ENCODE results near the gene PLEKHG7. TPM values are rescaled to one million over a fixed set of nuclear protein-coding genes. Genes with fewer than 3 reads are reported as not detected.

Gene PLEKHG7
- total and polyA plus RNA-seq, 4 donors, result 0.08 to 0.28 (median 0.13) TPM

- H3K27ac ChIP-seq (ENCODE audit: low read depth in 1 of 2, low read length in 2 of 2), result no peak overlapping the region
- H3K36me3 ChIP-seq (ENCODE audit: control insufficient read depth in 4 of 4, insufficient read depth in 3 of 4, low read depth in 1 of 4, low read length in 3 of 4), result peaks cover 0 to 15% (median 10%) of the 10 kb centered on the region in 4 donors
- H3K9ac ChIP-seq (ENCODE audit: low read depth in 1 of 2, low read length in 2 of 2), result no peak overlapping the region
- H3K4me3 ChIP-seq (ENCODE audit: low read depth in 1 of 3, low read length in 3 of 3), result no peak overlapping the region
- TF ChIP-seq TAF1 (conservative IDR thresholded peaks at IDR 0.05) (no peak), SP1 (IDR thresholded peaks at IDR 0.05) (no peak), FOXA1 (IDR thresholded peaks at IDR 0.05) (no peak), ATF3 (IDR thresholded peaks at IDR 0.05) (no peak)
- H3K27me3 ChIP-seq (ENCODE audit: control insufficient read depth in 4 of 4, insufficient read depth in 4 of 4, low read length in 3 of 4), result no peaks in the 10 kb centered on the region
- H3K9me3 ChIP-seq (ENCODE audit: control insufficient read depth in 4 of 4, low read length in 3 of 4), result no peaks in the 10 kb centered on the region
- no peaks in the 10 kb centered on the region for H3K4me1 ChIP-seq (ENCODE audit: control insufficient read depth in 4 of 4, insufficient read depth in 4 of 4, low read length in 3 of 4)
- DNase-seq (ENCODE audit: low spot score), result no peak
Measured at GRCh38 chr12:92796650-92797049, 93.9 kb downstream of the PLEKHG7 start.

GRCh38 chr12:92802906-92803305 lies 100.1 kb downstream of the PLEKHG7 start:
- DNase-seq (ENCODE audit: low spot score), result no peak
- Histone ChIP-seq H3K27me3 (ENCODE audit: control insufficient read depth in 4 of 4, insufficient read depth in 4 of 4, low read length in 3 of 4) (no peaks in the 10 kb centered on the region), H3K9me3 (ENCODE audit: control insufficient read depth in 4 of 4, low read length in 3 of 4) (no peaks in the 10 kb centered on the region), H3K4me3 (ENCODE audit: low read depth in 1 of 3, low read length in 3 of 3) (no peak overlapping the region), H3K9ac (ENCODE audit: low read depth in 1 of 2, low read length in 2 of 2) (no peak overlapping the region), H3K36me3 (ENCODE audit: control insufficient read depth in 4 of 4, insufficient read depth in 3 of 4, low read depth in 1 of 4, low read length in 3 of 4) (peaks cover 0 to 18% (median 13%) of the 10 kb centered on the region in 4 donors), H3K4me1 (ENCODE audit: control insufficient read depth in 4 of 4, insufficient read depth in 4 of 4, low read length in 3 of 4) (no peaks in the 10 kb centered on the region), H3K27ac (ENCODE audit: low read depth in 1 of 2, low read length in 2 of 2) (no peak overlapping the region)
- TF ChIP-seq ZBTB33 (IDR thresholded peaks at IDR 0.05) (no peak), SP1 (IDR thresholded peaks at IDR 0.05) (no peak), ATF3 (IDR thresholded peaks at IDR 0.05) (no peak), REST (IDR thresholded peaks at IDR 0.05) (no peak), EGR1 (IDR thresholded peaks at IDR 0.05; ENCODE audit: low read depth in 2 of 2) (no peak)
- WGBS, result 95% methylated on average over 3 of the region's 3 CpGs

- no peak for DNase-seq (ENCODE audit: low spot score)
- WGBS, result 98% methylated on average over 1 of the region's 1 CpG
- H3K36me3 ChIP-seq (ENCODE audit: control insufficient read depth in 4 of 4, insufficient read depth in 3 of 4, low read depth in 1 of 4, low read length in 3 of 4), result peaks cover 0 to 19% (median 14%) of the 10 kb centered on the region in 4 donors
- H3K4me1 ChIP-seq (ENCODE audit: control insufficient read depth in 4 of 4, insufficient read depth in 4 of 4, low read length in 3 of 4), result no peaks in the 10 kb centered on the region
- TF ChIP-seq RXRA (IDR thresholded peaks at IDR 0.05), result no peak
- TF ChIP-seq GABPA (IDR thresholded peaks at IDR 0.05 in 1 of 2, conservative IDR thresholded peaks at IDR 0.05 in 1 of 2), result no peak
- no peak for TF ChIP-seq FOXA1 (IDR thresholded peaks at IDR 0.05)
- H3K9me3 ChIP-seq (ENCODE audit: control insufficient read depth in 4 of 4, low read length in 3 of 4), result no peaks in the 10 kb centered on the region
- H3K27me3 ChIP-seq (ENCODE audit: control insufficient read depth in 4 of 4, insufficient read depth in 4 of 4, low read length in 3 of 4), result no peaks in the 10 kb centered on the region
- no peak overlapping the region for H3K4me3 ChIP-seq (ENCODE audit: low read depth in 1 of 3, low read length in 3 of 3)
- H3K9ac ChIP-seq (ENCODE audit: low read depth in 1 of 2, low read length in 2 of 2), result no peak overlapping the region
- no peak overlapping the region for H3K27ac ChIP-seq (ENCODE audit: low read depth in 1 of 2, low read length in 2 of 2)
Measured at GRCh38 chr12:92803903-92804302, 101.1 kb downstream of the PLEKHG7 start.
